ENCODE data around the gene MEF2C.

DNA sequence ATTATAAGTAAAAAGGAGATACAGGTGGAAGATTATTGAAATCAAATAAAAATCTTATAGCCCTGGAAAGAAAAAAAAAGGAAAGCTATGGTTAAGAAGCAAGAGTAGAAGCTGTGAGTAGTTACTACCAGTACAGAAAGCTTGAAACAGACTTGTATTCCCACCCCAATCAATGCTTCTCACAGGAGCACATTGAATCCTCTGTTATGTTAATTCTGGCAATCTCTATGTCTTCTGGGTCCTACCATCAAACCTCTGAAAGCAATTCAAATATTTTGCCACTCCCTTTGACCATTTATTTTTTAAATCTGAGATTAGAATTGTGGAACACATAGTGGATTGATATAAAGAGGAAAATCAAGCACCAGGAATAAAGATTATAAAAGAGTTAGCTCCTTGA lies 186.5 kb downstream of the MEF2C start:
- TF ChIP-seq, protein P1, sequence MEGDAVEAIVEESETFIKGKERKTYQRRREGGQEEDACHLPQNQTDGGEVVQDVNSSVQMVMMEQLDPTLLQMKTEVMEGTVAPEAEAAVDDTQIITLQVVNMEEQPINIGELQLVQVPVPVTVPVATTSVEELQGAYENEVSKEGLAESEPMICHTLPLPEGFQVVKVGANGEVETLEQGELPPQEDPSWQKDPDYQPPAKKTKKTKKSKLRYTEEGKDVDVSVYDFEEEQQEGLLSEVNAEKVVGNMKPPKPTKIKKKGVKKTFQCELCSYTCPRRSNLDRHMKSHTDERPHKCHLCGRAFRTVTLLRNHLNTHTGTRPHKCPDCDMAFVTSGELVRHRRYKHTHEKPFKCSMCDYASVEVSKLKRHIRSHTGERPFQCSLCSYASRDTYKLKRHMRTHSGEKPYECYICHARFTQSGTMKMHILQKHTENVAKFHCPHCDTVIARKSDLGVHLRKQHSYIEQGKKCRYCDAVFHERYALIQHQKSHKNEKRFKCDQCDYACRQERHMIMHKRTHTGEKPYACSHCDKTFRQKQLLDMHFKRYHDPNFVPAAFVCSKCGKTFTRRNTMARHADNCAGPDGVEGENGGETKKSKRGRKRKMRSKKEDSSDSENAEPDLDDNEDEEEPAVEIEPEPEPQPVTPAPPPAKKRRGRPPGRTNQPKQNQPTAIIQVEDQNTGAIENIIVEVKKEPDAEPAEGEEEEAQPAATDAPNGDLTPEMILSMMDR (conservative IDR thresholded peaks at IDR 0.05 in 1 of 2, IDR thresholded peaks at IDR 0.05 in 1 of 2; ENCODE audit: low read depth in 1 of 2, low read length in 2 of 2): no peak
- TF ChIP-seq EZH2 (IDR thresholded peaks at IDR 0.05; ENCODE audit: low read length, missing control alignments): no peak
